H7 (cell line): ENCODE measurements around the gene LY6G6F. TPM values are rescaled to one million over a fixed set of nuclear protein-coding genes. Genes with fewer than 3 reads are reported as not detected.

Source experiments
- DNase-seq: peaks from one replicate; pipeline ENCODE4 v3.0.0; 2012
- H3K27me3 ChIP-seq: 2 replicates; pipeline ENCODE4 v1.6.0; 2011; ENCODE audit warnings: mild to moderate bottlenecking, low read length; ENCODE audit not compliant: control insufficient read depth, insufficient read depth
- H3K36me3 ChIP-seq: replicated peaks from 2 replicates; pipeline ENCODE4 v1.5.1; 2011; ENCODE audit warnings: low read length; ENCODE audit not compliant: control insufficient read depth, insufficient read depth
- H3K4me3 ChIP-seq: 2 replicates; pipeline ENCODE4 v1.5.1; 2011; ENCODE audit warnings: low read depth, mild to moderate bottlenecking, control low read depth, low read length, moderate library complexity; ENCODE audit not compliant: insufficient read depth
- total RNA-seq: library from RNA; depleted of rRNA; stranded (reverse); fragments of >200 nt; shearing (Covaris generic); gene quantifications from 2 replicates; pipeline ENCODE4 v1.2.3, GENCODE V29; 2014

The LY6G6F gene
- total RNA-seq, 1 experiment from 2014 or later = not detected

DNA sequence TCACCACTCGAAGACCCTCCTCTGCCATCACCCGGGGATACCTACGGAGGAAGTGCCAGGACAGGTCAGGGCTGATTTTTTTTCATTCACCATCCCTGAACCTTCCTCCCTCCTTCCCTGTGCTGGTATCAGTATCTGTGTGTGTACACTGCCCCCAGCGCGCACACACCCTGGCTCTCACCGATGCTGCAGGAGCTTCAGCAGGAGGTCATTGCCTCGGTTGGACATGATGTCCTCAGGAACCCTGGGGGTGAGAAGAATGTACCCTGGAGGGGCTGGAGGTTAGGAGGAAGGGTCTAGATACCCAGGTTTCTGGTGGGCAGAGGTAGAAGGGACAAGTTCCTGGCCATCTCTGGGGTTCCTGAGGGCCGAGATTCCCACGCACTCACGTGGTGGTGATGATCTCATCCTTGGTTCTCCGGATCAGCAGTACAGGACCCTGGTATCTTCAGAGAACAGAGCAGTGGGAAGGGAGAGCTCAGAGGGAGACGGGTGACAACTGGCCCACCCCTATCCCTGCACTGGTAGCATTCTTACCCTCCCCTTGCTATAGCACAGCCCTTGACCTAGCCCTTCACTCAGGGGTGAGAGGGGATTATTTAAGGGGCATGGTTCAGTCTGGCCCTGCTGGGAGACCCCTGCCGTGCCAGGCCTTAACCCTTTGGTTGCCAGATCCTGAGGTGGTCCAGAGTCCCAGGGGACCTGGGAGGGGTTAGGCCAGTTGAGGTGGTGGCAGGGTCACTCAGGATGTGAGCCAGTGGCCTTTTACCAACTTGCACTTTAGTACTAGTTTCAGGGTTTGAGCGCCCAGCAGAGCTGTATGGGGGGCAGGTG is 18.6 kb upstream of the LY6G6F start:
- Histone ChIP-seq H3K4me3 (no peak overlapping the region), H3K27me3 (no peaks in the 10 kb centered on the region), H3K36me3 (peaks cover 13% of the 10 kb centered on the region)
- DNase-seq = peak; percentile 55

DNA sequence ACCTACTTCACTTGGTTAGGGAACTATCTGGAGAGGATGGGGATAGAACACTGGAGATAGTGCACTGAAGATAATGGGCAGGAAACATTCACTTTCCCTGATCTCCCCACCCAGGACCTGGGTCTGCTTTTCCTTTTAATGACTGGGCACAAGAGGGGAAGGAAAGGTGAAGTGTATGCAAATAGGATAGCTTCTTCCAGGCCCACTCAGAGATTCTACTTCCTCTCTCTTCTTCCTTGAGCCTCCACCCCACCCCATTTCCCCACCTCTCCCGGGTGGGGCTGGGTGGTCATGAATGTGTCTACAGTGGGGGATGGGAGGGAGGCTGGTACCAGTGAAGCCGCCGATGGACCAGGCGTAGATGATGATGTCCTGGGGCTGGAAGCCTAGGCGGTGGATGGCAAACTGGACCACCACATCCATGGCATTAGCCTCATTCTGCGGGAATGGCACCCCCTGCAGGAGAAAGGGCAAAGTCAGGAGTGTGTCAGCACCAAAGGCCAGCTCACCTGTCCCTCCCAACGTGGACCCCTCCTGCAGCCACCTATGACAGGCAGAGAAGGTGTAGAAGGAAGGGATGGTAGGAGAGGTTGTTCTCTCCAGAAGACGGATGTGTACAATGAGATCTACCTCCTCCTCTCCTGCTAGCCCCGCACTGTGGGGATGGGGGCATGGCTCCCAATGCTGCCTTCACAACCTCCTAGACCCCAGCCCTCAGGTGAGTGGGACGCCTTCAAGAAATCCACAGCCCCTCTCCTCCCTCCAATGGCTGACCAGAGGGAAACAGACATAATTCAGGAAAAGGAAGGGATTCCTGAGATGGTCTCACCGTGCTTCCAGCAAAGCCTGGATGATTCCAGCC is 17.2 kb upstream of the LY6G6F start:
- DNase-seq = peak; percentile 81
- no peak overlapping the region for H3K4me3 ChIP-seq
- H3K27me3 ChIP-seq = no peaks in the 10 kb centered on the region
- H3K36me3 ChIP-seq = peaks cover 15% of the 10 kb centered on the region

GRCh38 chr6:31690231-31691077 is 16.2 kb upstream of the LY6G6F start:
- DNase-seq = no peak
- Histone ChIP-seq H3K27me3 (no peaks in the 10 kb centered on the region), H3K36me3 (peaks cover 18% of the 10 kb centered on the region), H3K4me3 (no peak overlapping the region)

DNA sequence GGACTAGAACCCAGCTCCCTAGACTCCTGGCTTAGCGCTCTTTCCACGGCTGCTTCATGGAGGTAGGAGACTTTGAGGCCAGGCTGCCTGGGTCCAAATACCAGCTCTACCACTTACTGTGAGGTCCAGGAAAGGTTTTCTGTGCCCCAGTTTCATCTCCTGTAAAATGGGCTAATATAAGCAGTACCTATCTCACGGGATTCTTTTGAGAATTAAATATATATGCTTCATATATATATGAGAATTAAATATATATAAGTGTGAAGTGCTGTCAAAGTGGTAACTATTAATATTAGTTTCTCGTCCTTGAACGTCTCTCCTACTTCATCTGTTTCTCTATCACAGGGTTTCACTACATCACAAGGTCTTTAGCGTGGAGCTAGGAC is 15.6 kb upstream of the LY6G6F start:
- Histone ChIP-seq H3K36me3 (peaks cover 18% of the 10 kb centered on the region), H3K4me3 (no peak overlapping the region), H3K27me3 (no peaks in the 10 kb centered on the region)
- DNase-seq = no peak

DNA sequence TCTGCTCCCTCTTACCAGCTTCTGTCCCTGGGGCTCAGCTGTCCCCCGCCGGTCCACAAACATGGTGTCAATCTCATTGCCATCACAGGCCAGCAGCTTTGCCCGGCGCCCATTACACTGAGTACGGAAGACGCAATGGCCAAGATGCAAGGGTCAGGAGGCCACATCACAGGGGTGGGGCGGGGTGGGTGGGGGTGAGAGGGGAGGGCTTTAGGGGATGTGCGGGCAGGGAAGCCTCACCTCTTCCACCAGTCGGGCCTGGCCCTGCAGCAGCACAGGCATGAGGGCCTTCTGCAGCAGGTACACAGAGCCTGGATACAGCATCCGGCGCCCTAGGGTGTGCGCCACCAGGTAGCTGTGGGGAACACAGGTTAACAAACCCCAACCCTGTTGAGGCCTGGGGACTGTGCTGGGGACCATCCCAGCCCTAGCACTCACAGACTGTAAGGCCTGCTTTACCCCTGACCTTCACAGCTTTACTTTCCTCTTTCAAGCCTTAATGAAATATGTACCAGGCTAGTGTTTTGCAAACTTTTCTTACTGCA is 15.0 kb upstream of the LY6G6F start:
- no peaks in the 10 kb centered on the region for H3K27me3 ChIP-seq
- no peak for DNase-seq
- peaks cover 19% of the 10 kb centered on the region for H3K36me3 ChIP-seq

GRCh38 chr6:31692353-31692752 is 14.3 kb upstream of the LY6G6F start:
- Histone ChIP-seq H3K27me3 (no peaks in the 10 kb centered on the region), H3K36me3 (peaks cover 19% of the 10 kb centered on the region), H3K4me3 (no peak overlapping the region)
- no peak for DNase-seq

More for the DNA sequence above, 15.0 kb upstream of the LY6G6F start:
- no peak overlapping the region for H3K4me3 ChIP-seq

GRCh38 chr6:31692886-31693285 is 13.8 kb upstream of the LY6G6F start:
- peaks cover 17% of the 10 kb centered on the region for H3K36me3 ChIP-seq
- H3K27me3 ChIP-seq = no peaks in the 10 kb centered on the region
- no peak overlapping the region for H3K4me3 ChIP-seq
- DNase-seq = no peak

DNA sequence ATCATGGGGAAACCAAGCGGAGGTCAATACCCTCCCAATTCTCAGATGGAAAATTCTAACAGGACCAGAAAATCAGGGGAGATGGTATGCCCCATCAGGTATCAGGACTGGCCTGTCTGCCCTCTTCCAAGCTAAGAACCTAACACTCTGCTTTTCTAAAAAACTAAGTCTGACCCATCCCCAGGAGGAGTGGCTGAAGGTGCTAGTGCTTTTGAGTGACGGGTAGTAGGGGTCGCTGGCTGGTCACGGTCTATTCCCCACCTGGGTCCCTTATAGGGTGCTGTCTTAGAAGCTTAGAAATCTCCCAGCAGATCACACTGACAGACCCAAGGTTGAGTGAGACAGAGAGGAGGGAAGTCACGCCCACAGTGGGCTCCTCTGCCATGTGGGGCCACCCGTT is 13.1 kb upstream of the LY6G6F start:
- Histone ChIP-seq H3K4me3 (no peak overlapping the region), H3K36me3 (peaks cover 17% of the 10 kb centered on the region), H3K27me3 (no peaks in the 10 kb centered on the region)
- no peak for DNase-seq

GRCh38 chr6:31697555-31697954 is 9.1 kb upstream of the LY6G6F start:
- no peaks in the 10 kb centered on the region for H3K27me3 ChIP-seq
- H3K4me3 ChIP-seq = no peak overlapping the region
- peaks cover 7% of the 10 kb centered on the region for H3K36me3 ChIP-seq
- no peak for DNase-seq

DNA sequence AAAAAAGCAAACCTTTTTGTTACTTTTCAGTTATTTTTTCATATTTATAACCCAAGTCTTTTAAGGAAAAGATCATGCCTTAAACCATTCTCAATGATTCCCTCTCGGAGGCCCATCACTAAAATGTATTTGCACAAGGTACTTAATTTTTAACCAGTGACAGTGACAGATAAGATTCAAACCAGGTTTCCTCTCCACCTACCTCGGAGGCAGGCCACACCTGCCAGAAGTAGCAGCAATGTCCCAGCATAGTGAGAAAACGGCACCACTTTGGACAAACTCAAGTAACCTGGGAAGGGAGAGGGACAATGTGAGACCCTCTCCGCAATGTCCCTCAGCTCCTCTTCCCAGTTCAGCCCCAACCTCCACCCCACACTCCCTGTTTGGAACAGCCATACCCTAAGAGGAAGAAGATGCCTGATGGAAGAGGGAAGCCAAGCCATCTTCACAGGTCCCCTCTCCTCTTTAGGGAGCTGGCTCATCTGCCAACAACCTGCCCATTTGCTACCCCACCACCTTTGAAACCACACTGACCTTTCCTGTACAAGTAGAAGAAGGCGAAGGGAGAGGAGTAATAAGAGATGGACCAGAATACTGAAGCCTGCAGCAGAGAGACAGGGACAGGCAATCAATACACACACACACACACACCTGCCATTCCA is 5.8 kb upstream of the LY6G6F start:
- no peak overlapping the region for H3K4me3 ChIP-seq
- H3K27me3 ChIP-seq = no peaks in the 10 kb centered on the region
- DNase-seq = no peak
- H3K36me3 ChIP-seq = peaks cover 2% of the 10 kb centered on the region; the same call in 1 of the 2 replicates

DNA sequence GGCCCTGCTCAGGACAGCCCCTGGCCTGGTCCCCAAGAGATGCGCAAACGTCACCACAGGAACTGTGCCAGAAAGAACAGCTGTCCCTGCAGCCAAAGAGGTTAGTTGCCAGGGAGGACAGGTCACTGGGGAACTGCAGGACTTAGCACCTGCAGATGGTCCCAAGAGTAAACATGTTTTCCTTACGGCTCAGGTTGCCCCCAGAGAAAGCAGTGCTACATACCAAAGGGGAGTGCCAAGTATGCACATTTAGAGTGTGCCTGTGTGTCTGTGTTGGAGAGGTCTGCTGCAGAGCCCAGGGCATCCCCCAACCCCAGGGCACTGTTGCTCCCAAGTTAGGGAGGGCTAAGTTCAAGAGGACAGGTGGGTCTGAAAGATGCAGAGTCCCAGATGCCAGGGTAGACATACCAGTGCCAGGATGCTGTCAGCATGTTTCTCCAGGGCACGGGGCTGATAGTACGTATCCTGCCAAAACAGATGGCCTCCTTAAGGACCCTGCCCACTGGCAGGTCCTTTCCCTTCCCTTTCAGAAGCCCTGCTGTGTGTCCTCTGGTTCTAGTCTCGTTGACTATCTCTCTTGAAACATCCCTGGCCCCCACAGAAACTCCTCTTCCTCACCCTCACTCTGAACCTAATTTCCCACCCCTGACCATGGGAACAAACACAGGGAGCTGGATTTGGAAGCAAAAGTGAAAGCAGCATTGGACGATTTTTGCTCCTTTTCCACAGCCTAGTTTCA is 4.8 kb upstream of the LY6G6F start:
- Histone ChIP-seq H3K36me3 (no peaks in the 10 kb centered on the region; the same call in 1 of the 2 replicates), H3K27me3 (no peaks in the 10 kb centered on the region), H3K4me3 (peak overlapping the region; percentile 87)
- no peak for DNase-seq

GRCh38 chr6:31702405-31702818 is 4.3 kb upstream of the LY6G6F start:
- Histone ChIP-seq H3K36me3 (no peaks in the 10 kb centered on the region), H3K27me3 (no peaks in the 10 kb centered on the region), H3K4me3 (peak overlapping the region; percentile 87)
- peak; percentile 78 for DNase-seq
